SK-N-SH (cell line): ENCODE data around the gene SLC7A5. TPM values are rescaled to one million over a fixed set of nuclear protein-coding genes. Genes with fewer than 3 reads are reported as not detected.

Source experiments
- CTCF ChIA-PET: fragments of 300-600, 350-600 bp; formaldehyde crosslinking; extraction: SDS; loops from one replicate; lab custom pipeline; 2021; lab: Yijun Ruan, JAX
- POLR2A ChIA-PET: fragments of 350-600 bp; sonication (Branson Sonifier 250); formaldehyde crosslinking; extraction: SDS; loops from one replicate; lab custom pipeline; 2020; ENCODE audit warnings: antibody characterized with exemption, inconsistent platforms; lab: Yijun Ruan, JAX
- DNase-seq: peaks from one replicate; pipeline ENCODE4 v3.0.0; 2012
- H2AFZ ChIP-seq: fragments of 200-600 bp; sonication (generic); 2 replicates; pipeline ENCODE4 v1.8.1; 2016; ENCODE audit warnings: antibody characterized with exemption, mild to moderate bottlenecking, low read depth
- H3F3A ChIP-seq: fragments of 200-600 bp; sonication (generic); replicated peaks from 2 replicates; pipeline ENCODE3; 2016; ENCODE audit warnings: antibody characterized with exemption, mild to moderate bottlenecking; ENCODE audit not compliant: insufficient read depth
- H3K27ac ChIP-seq, 2 experiments: fragments of 200-500 bp in 1 of 2; fragments of 200-600 bp in 1 of 2; sonication (Bioruptor generic) in 1 of 2; sonication (generic), shearing (Covaris generic) in 1 of 2; 2 replicates each; pipeline versions ENCODE4 v1.5.1 to v1.6.1; 2014 to 2016; ENCODE audit warnings: low read depth in 2 of 2, inconsistent platforms in 1 of 2, low read length in 1 of 2, mild to moderate bottlenecking in 1 of 2, mixed read lengths in 1 of 2
- H3K27me3 ChIP-seq: fragments of 200-600 bp; sonication (generic), shearing (Covaris generic); 2 replicates; pipeline ENCODE4 v1.6.1; 2016; ENCODE audit warnings: mixed run types; ENCODE audit not compliant: insufficient read depth
- H3K36me3 ChIP-seq, 2 experiments: fragments of 200-500 bp in 1 of 2; fragments of 200-600 bp in 1 of 2; sonication (Bioruptor generic) in 1 of 2; sonication (generic) in 1 of 2; replicated peaks in 1 of 2; 2 replicates each; pipeline versions ENCODE3 to v1.5.1; 2014 to 2016; ENCODE audit warnings: low read length in 1 of 2, mild to moderate bottlenecking in 1 of 2; ENCODE audit not compliant: insufficient read depth in 2 of 2, control insufficient read depth in 1 of 2
- H3K4me1 ChIP-seq, 2 experiments: fragments of 200-500 bp in 1 of 2; fragments of 200-600 bp in 1 of 2; sonication (Bioruptor generic) in 1 of 2; sonication (generic), shearing (Covaris generic) in 1 of 2; 2 replicates each; pipeline versions ENCODE4 v1.5.1 to v1.6.1; 2014 to 2016; ENCODE audit warnings: low read depth in 1 of 2, low read length in 1 of 2, mixed run types in 1 of 2; ENCODE audit not compliant: insufficient read depth in 2 of 2, control insufficient read depth in 1 of 2
- H3K4me2 ChIP-seq: fragments of 200-600 bp; sonication (generic), shearing (Covaris generic); 2 replicates; pipeline ENCODE4 v1.6.1; 2017; ENCODE audit warnings: mixed run types
- H3K4me3 ChIP-seq, 2 experiments: fragments of 200-500 bp in 1 of 2; fragments of 200-600 bp in 1 of 2; sonication (Bioruptor generic) in 1 of 2; sonication (generic), shearing (Covaris generic) in 1 of 2; 2 replicates each; pipeline versions ENCODE4 v1.5.1 to v1.8.1; 2014 to 2016; ENCODE audit warnings: low read depth in 2 of 2, inconsistent platforms in 1 of 2, low read length in 1 of 2, mild to moderate bottlenecking in 1 of 2, mixed read lengths in 1 of 2, moderate library complexity in 1 of 2
- H3K79me2 ChIP-seq: fragments of 200-600 bp; sonication (generic); 2 replicates; pipeline ENCODE4 v1.8.1; 2017; ENCODE audit warnings: mild to moderate bottlenecking; ENCODE audit not compliant: insufficient read depth
- H3K9ac ChIP-seq: fragments of 200-600 bp; sonication (generic); 2 replicates; pipeline ENCODE4 v1.6.1; 2017; ENCODE audit warnings: mixed run types
- H3K9me2 ChIP-seq: fragments of 200-600 bp; sonication (generic); 2 replicates; pipeline ENCODE4 v1.6.1; 2017; ENCODE audit warnings: mixed run types
- H3K9me3 ChIP-seq: fragments of 200-600 bp; sonication (generic); 2 replicates; pipeline ENCODE4 v1.6.1; 2017; ENCODE audit warnings: mixed run types, mild to moderate bottlenecking, moderate library complexity
- H4K20me1 ChIP-seq: fragments of 200-600 bp; sonication (generic); 2 replicates; pipeline ENCODE4 v1.6.1; 2017; ENCODE audit warnings: mild to moderate bottlenecking, mixed run types; ENCODE audit not compliant: insufficient read depth
- CHD2 ChIP-seq: fragments of 150-350 bp; IDR thresholded peaks from 2 replicates; pipeline ENCODE4 v1.6.1; 2018; ENCODE audit warnings: low read length; ENCODE audit not compliant: partially characterized antibody
- CTCF ChIP-seq: fragments of 200-600 bp; sonication (generic); IDR thresholded peaks from 2 replicates; pipeline ENCODE4 v1.6.1; 2017; ENCODE audit warnings: antibody characterized with exemption, mild to moderate bottlenecking, moderate library complexity
- ELF1 ChIP-seq: IDR thresholded peaks from 2 replicates; pipeline ENCODE4 v1.4.0; 2012
- EP300 ChIP-seq, 2 experiments: IDR thresholded peaks; 2 replicates each; pipeline versions ENCODE4 v1.4.0 to v1.6.1; 2012; ENCODE audit warnings: borderline replicate concordance in 1 of 2, low read depth in 1 of 2, low read length in 1 of 2
- EZH2phosphoT487 ChIP-seq: fragments of 200-600 bp; sonication (generic); IDR thresholded peaks from 2 replicates; pipeline ENCODE4 v1.6.1; 2017; ENCODE audit warnings: low read depth, mixed run types, mild to moderate bottlenecking, antibody characterized with exemption, moderate library complexity, borderline replicate concordance
- FOSL2 ChIP-seq: IDR thresholded peaks from 2 replicates; pipeline ENCODE4 v1.4.0; 2012; ENCODE audit warnings: low read depth, mild to moderate bottlenecking, moderate library complexity, borderline replicate concordance
- FOXJ3 ChIP-seq: sonication (generic); formaldehyde crosslinking; IDR thresholded peaks from 2 replicates; pipeline ENCODE4 v1.5.1; 2020; ENCODE audit warnings: mild to moderate bottlenecking, missing genetic modification reagents
- GATA2 ChIP-seq: sonication (generic); formaldehyde crosslinking; IDR thresholded peaks from 2 replicates; pipeline ENCODE4 v1.5.0; 2020; ENCODE audit warnings: mild to moderate bottlenecking, missing genetic modification reagents
- IRF3 ChIP-seq: fragments of 150-350 bp; IDR thresholded peaks from 2 replicates; pipeline ENCODE4 v1.6.1; 2016; ENCODE audit warnings: mild to moderate bottlenecking, low read depth, low read length
- MAX ChIP-seq: IDR thresholded peaks from 2 replicates; pipeline ENCODE4 v1.4.0; 2012; ENCODE audit warnings: low read depth
- MEF2A ChIP-seq: IDR thresholded peaks from 2 replicates; pipeline ENCODE4 v1.4.0; 2012; ENCODE audit warnings: low read depth, borderline replicate concordance
- MXI1 ChIP-seq: IDR thresholded peaks from 2 replicates; pipeline ENCODE4 v1.6.1; 2012; ENCODE audit warnings: mild to moderate bottlenecking, low read depth, low read length, improper control_type of control experiment
- NRF1 ChIP-seq: IDR thresholded peaks from 2 replicates; pipeline ENCODE4 v1.6.1; 2012; ENCODE audit warnings: low read depth, mild to moderate bottlenecking, low read length
- PBX3 ChIP-seq: IDR thresholded peaks from 2 replicates; pipeline ENCODE4; 2012
- POLR2AphosphoS5 ChIP-seq: IDR thresholded peaks from 2 replicates; pipeline ENCODE4 v1.6.1; 2012; ENCODE audit warnings: low read depth, low read length
- RCOR1 ChIP-seq: fragments of 150-350 bp; IDR thresholded peaks from 2 replicates; pipeline ENCODE4 v1.6.1; 2017; ENCODE audit warnings: antibody characterized with exemption, low read length
- RXRA ChIP-seq: IDR thresholded peaks from 2 replicates; pipeline ENCODE4 v1.4.0; 2012; ENCODE audit warnings: low read depth, mild to moderate bottlenecking, borderline replicate concordance
- SIN3A ChIP-seq: IDR thresholded peaks from 2 replicates; pipeline ENCODE4 v1.6.1; 2012; ENCODE audit warnings: low read depth, mild to moderate bottlenecking, low read length, moderate library complexity, borderline replicate concordance
- TAF1 ChIP-seq: IDR thresholded peaks from 2 replicates; pipeline ENCODE4 v1.6.1; 2012; ENCODE audit warnings: low read depth, mild to moderate bottlenecking, low read length, moderate library complexity, borderline replicate concordance
- TCF12 ChIP-seq: IDR thresholded peaks from 2 replicates; pipeline ENCODE4 v1.4.0; 2012
- TEAD4 ChIP-seq: IDR thresholded peaks from 2 replicates; pipeline ENCODE4 v1.4.0; 2012; ENCODE audit warnings: mild to moderate bottlenecking, borderline replicate concordance; ENCODE audit not compliant: insufficient read depth
- USF2 ChIP-seq: fragments of 150-350 bp; IDR thresholded peaks from 2 replicates; pipeline ENCODE4 v1.6.1; 2017; ENCODE audit warnings: antibody characterized with exemption, low read length, low read depth, borderline replicate concordance
- YY1 ChIP-seq: IDR thresholded peaks from 2 replicates; pipeline ENCODE4 v1.4.0; 2012; ENCODE audit warnings: low read depth, mild to moderate bottlenecking
- ZBTB33 ChIP-seq: IDR thresholded peaks from 2 replicates; pipeline ENCODE4 v1.4.0; 2012; ENCODE audit warnings: low read depth, borderline replicate concordance
- WGBS: methylation state at CpG from one replicate; pipeline ENCODE4 v1.1.6; 2017; ENCODE audit warnings: low lambda C conversion rate; 5-methylcytosine and 5-hydroxymethylcytosine counted together
- polyA plus RNA-seq, 3 experiments: library from polyadenylated mRNA; depleted of rRNA; stranded (reverse); fragments of >200 nt; gene quantifications; 2 replicates each; pipeline ENCODE4 v1.2.3, GENCODE V29; 2012

The SLC7A5 gene
- polyA plus RNA-seq, 1 of the 3 experiments (the other 2 are of a cell fraction) = 15.1 TPM

GRCh38 chr16:87806641-87807546 lies 62.4 kb downstream of the SLC7A5 start:
- Histone ChIP-seq H3K4me1 (peaks cover 12 to 18% of the 10 kb centered on the region in 2 experiments; a peak in 2 of 4 replicates), H4K20me1 (no peaks in the 10 kb centered on the region), H3K79me2 (no peaks in the 10 kb centered on the region), H3K9ac (peak overlapping the region; percentile 49; the same call in 1 of the 2 replicates), H3K9me2 (no peaks in the 10 kb centered on the region), H3K4me3 (peak overlapping the region; percentile 10 to 21; a peak in 2 of 4 replicates), H3K36me3 (no peaks in the 10 kb centered on the region), H3F3A (no peaks in the 10 kb centered on the region), H3K27me3 (no peaks in the 10 kb centered on the region), H2AFZ (peak overlapping the region; percentile 90), H3K4me2 (peak overlapping the region; percentile 80), H3K9me3 (no peaks in the 10 kb centered on the region), H3K27ac (peak overlapping the region; percentile 49 to 94)
- WGBS = 35% methylated on average over 21 of the region's 25 CpGs
- ChIA-PET POLR2A (interaction anchor here (0.6 to 2.2 kb wide), 14 partner anchors 9 to 203 kb away, joined by 3 to 15 read pairs (median 3); partner anchors contain the start of gene SLC7A5), CTCF (interaction anchor here (0.6 to 13.2 kb wide), 14 partner anchors 16 to 144 kb away, joined by 3 to 113 read pairs (median 4); partner anchors contain the start of genes BANP and KLHDC4)
- DNase-seq = peak; percentile 86
- peak; percentile 71 for TF ChIP-seq GATA2
- TF ChIP-seq TCF12 = peak; percentile 55; the same call in 1 of the 2 replicates
- TF ChIP-seq MAX = peak; percentile 43
- peak; percentile 62 for TF ChIP-seq POLR2AphosphoS5
- TF ChIP-seq RCOR1 = peak; percentile 28; the same call in 1 of the 2 replicates
- TF ChIP-seq EZH2phosphoT487 = no peak
- TF ChIP-seq CTCF = no peak
- TF ChIP-seq FOXJ3 = peak; percentile 80
- TF ChIP-seq YY1 = no peak
- no peak for TF ChIP-seq ELF1
- TF ChIP-seq USF2 = no peak
- TF ChIP-seq TEAD4 = no peak
- no peak; the same call in 1 of the 2 replicates for TF ChIP-seq PBX3
- peak; percentile 31; the same call in 1 of the 2 replicates for TF ChIP-seq TAF1
- TF ChIP-seq NRF1 = no peak
- TF ChIP-seq IRF3 = no peak
- no peak for TF ChIP-seq CHD2
- no peak for TF ChIP-seq MEF2A
- peak in 1 of 2 experiments; percentile 60; a peak in 1 of 4 replicates for TF ChIP-seq EP300 (IDR thresholded peaks at IDR 0.05; ENCODE audit: borderline replicate concordance in 1 of 2, low read depth in 1 of 2, low read length in 1 of 2)
- TF ChIP-seq RXRA = no peak
- TF ChIP-seq MXI1 = peak; percentile 67
- peak; percentile 50; the same call in 1 of the 2 replicates for TF ChIP-seq FOSL2
- no peak for TF ChIP-seq ZBTB33
- no peak for TF ChIP-seq SIN3A
